ENCODE results near the gene CSNK1G3.
A peak's percentile ranks its signal among the peaks of the same experiment; 100 is the strongest.
"Not testable (repeated sequence)": the region's sequence is repeated elsewhere in the genome, so short reads cannot be mapped to it uniquely, and the experiment has no call there.

Gene CSNK1G3

GRCh38 chr5:123490974-123491373 lies 21.0 kb upstream of the CSNK1G3 start:
- no peak overlapping the region for H3K9ac ChIP-seq (ENCODE audit: low read length)
- H3K4me3 ChIP-seq (ENCODE audit: low read length) = no peak overlapping the region
- H3K36me3 ChIP-seq (ENCODE audit: control insufficient read depth, low read depth, low read length) = no peaks in the 10 kb centered on the region
- H3K9me3 ChIP-seq (ENCODE audit: control insufficient read depth, low read depth, low read length) = no peaks in the 10 kb centered on the region
- H3K27ac ChIP-seq (ENCODE audit: low read length) = no peak overlapping the region
- no peaks in the 10 kb centered on the region for H3K4me1 ChIP-seq (ENCODE audit: control insufficient read depth, low read depth, low read length)
- no peaks in the 10 kb centered on the region for H3K27me3 ChIP-seq (ENCODE audit: control insufficient read depth, insufficient read depth, low read length)

DNA sequence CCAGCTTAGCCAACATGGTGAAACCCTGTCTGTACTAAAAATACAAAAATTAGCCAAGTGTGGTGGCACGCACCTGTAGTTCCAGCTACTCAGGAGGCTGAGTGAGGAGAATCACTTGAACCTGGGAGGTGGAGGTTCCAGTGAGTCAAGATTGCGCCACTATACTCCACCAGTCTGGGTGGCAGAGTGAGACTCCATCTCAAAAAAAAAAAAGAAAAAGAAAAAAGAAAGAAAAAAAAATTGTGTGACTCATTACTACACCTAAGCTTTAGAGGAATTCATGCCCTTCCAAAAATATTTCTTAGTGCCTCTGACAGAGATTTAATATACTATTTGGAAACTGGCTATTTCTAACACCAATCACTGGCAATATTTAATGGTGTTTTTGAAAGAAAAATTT lies 16.8 kb upstream of the CSNK1G3 start:
- not testable (repeated sequence) for H3K9ac ChIP-seq (ENCODE audit: low read length); H3K4me1 ChIP-seq (ENCODE audit: control insufficient read depth, low read depth, low read length); H3K4me3 ChIP-seq (ENCODE audit: low read length); H3K9me3 ChIP-seq (ENCODE audit: control insufficient read depth, low read depth, low read length); H3K27ac ChIP-seq (ENCODE audit: low read length); H3K36me3 ChIP-seq (ENCODE audit: control insufficient read depth, low read depth, low read length); H3K27me3 ChIP-seq (ENCODE audit: control insufficient read depth, insufficient read depth, low read length)

GRCh38 chr5:123496892-123497291 lies 15.1 kb upstream of the CSNK1G3 start:
- no peak overlapping the region for H3K9ac ChIP-seq (ENCODE audit: low read length)
- no peaks in the 10 kb centered on the region for H3K9me3 ChIP-seq (ENCODE audit: control insufficient read depth, low read depth, low read length)
- no peak overlapping the region for H3K27ac ChIP-seq (ENCODE audit: low read length)
- no peaks in the 10 kb centered on the region for H3K27me3 ChIP-seq (ENCODE audit: control insufficient read depth, insufficient read depth, low read length)
- H3K4me1 ChIP-seq (ENCODE audit: control insufficient read depth, low read depth, low read length) = peaks cover 4% of the 10 kb centered on the region
- H3K36me3 ChIP-seq (ENCODE audit: control insufficient read depth, low read depth, low read length) = no peaks in the 10 kb centered on the region
- no peak overlapping the region for H3K4me3 ChIP-seq (ENCODE audit: low read length)

DNA sequence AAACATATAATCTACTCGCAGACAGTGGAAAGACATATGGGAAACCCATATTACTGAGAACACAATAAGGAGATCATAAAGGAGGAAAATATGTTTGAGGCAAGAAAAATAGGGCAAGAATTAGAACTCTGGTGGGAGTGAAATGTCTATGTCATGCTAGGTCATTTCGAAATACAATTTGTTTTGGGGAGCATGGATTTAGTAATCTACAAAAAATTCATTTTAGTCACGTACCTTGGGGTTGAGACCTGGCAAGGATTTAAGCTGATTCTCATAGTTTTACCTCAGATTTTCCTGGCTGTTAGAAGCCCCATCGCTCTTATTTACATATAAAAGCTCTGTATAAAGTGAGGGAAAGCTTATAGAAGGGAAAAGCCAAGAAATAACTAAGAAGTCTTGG lies 11.5 kb upstream of the CSNK1G3 start:
- Histone ChIP-seq H3K9ac (ENCODE audit: low read length) (no peak overlapping the region), H3K4me1 (ENCODE audit: control insufficient read depth, low read depth, low read length) (peaks cover 4% of the 10 kb centered on the region), H3K36me3 (ENCODE audit: control insufficient read depth, low read depth, low read length) (no peaks in the 10 kb centered on the region), H3K9me3 (ENCODE audit: control insufficient read depth, low read depth, low read length) (no peaks in the 10 kb centered on the region), H3K27me3 (ENCODE audit: control insufficient read depth, insufficient read depth, low read length) (no peaks in the 10 kb centered on the region), H3K27ac (ENCODE audit: low read length) (no peak overlapping the region), H3K4me3 (ENCODE audit: low read length) (no peak overlapping the region)

DNA sequence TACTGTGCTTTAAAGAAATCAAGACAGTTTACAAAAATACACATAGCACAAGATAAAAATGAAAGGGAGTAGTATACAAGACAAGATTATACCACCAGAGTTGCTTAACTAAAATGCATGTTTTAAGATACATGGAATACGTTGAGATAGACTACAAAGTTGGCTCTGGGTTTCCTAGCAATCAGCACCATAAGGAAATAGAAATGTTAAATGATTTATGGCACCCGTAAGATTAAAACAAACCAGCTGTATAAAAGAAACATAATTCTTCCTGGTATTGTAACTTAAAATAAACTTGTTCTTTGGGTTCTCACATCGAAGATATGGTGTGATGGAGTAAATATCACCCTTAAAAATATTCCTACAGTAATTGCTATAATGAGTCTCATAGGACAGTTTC lies 9.9 kb upstream of the CSNK1G3 start:
- Histone ChIP-seq H3K9ac (ENCODE audit: low read length) (no peak overlapping the region), H3K27me3 (ENCODE audit: control insufficient read depth, insufficient read depth, low read length) (no peaks in the 10 kb centered on the region), H3K27ac (ENCODE audit: low read length) (no peak overlapping the region), H3K36me3 (ENCODE audit: control insufficient read depth, low read depth, low read length) (no peaks in the 10 kb centered on the region), H3K9me3 (ENCODE audit: control insufficient read depth, low read depth, low read length) (no peaks in the 10 kb centered on the region), H3K4me1 (ENCODE audit: control insufficient read depth, low read depth, low read length) (peaks cover 4% of the 10 kb centered on the region), H3K4me3 (ENCODE audit: low read length) (no peak overlapping the region)

DNA sequence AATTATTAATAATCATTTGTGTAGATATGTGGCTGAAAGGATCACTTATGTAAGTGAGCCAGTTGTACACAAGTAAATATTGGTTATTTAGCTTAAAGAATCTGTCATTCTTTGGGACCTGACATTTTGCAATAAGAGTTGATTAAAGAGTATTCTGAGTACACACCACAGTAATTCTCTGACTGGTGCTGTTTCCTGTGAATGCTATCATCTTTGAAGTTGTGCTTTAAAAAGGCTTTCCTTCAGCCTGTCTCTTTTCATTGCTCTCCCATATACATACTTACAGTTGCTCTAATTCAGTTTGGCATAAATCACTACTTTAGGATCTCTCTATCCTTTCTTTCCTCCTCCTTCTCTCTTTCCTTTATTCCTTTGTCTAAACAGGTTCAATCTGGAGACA lies 8.7 kb upstream of the CSNK1G3 start:
- H3K27me3 ChIP-seq (ENCODE audit: control insufficient read depth, insufficient read depth, low read length) = no peaks in the 10 kb centered on the region
- H3K4me3 ChIP-seq (ENCODE audit: low read length) = no peak overlapping the region
- no peaks in the 10 kb centered on the region for H3K36me3 ChIP-seq (ENCODE audit: control insufficient read depth, low read depth, low read length)
- H3K9ac ChIP-seq (ENCODE audit: low read length) = no peak overlapping the region
- no peak overlapping the region for H3K27ac ChIP-seq (ENCODE audit: low read length)
- H3K9me3 ChIP-seq (ENCODE audit: control insufficient read depth, low read depth, low read length) = no peaks in the 10 kb centered on the region
- H3K4me1 ChIP-seq (ENCODE audit: control insufficient read depth, low read depth, low read length) = peaks cover 4% of the 10 kb centered on the region

DNA sequence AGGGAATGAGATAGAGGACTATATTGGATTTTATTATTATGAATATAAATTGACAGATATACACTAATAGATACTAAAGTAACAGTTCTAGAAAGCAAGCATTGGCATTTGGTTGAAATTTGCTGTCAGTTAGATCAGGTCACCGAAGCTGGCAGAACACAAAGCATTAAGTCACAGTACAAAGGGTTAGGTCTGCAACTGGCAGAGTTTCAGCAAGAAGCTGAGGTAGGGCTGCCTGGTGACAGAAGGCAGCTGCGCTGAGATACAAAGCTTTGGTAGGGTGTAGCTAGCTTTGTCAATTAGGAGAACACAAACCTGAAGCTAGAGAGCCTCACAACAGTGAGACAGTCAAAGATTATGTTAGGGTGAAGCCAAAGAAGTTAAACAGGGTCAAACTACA lies 6.3 kb upstream of the CSNK1G3 start:
- no peaks in the 10 kb centered on the region for H3K9me3 ChIP-seq (ENCODE audit: control insufficient read depth, low read depth, low read length)
- no peaks in the 10 kb centered on the region for H3K27me3 ChIP-seq (ENCODE audit: control insufficient read depth, insufficient read depth, low read length)
- H3K4me3 ChIP-seq (ENCODE audit: low read length) = no peak overlapping the region
- no peak overlapping the region for H3K9ac ChIP-seq (ENCODE audit: low read length)
- H3K36me3 ChIP-seq (ENCODE audit: control insufficient read depth, low read depth, low read length) = no peaks in the 10 kb centered on the region
- no peak overlapping the region for H3K27ac ChIP-seq (ENCODE audit: low read length)
- peaks cover under 1% of the 10 kb centered on the region for H3K4me1 ChIP-seq (ENCODE audit: control insufficient read depth, low read depth, low read length)

DNA sequence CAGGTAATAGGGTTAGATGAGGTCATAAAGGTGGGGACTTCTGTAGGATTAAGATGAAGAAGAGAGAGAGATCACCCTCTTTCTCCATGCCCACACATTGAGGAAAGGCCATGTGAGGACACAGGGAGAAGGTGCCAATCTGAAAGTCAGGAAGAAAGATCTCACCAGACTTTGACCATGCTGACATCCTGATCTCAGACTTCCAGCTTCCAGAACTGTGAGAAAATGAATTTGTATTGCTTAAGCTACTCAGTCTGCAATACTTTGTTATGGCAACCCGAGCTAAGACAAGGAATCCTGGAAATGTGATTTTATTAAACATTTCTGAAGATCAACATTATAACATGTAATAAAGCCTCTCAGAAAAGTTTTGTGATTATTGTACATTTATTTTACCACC lies 3.5 kb upstream of the CSNK1G3 start:
- no peak overlapping the region for H3K4me3 ChIP-seq (ENCODE audit: low read length)
- no peaks in the 10 kb centered on the region for H3K9me3 ChIP-seq (ENCODE audit: control insufficient read depth, low read depth, low read length)
- no peaks in the 10 kb centered on the region for H3K36me3 ChIP-seq (ENCODE audit: control insufficient read depth, low read depth, low read length)
- no peak overlapping the region for H3K9ac ChIP-seq (ENCODE audit: low read length)
- no peaks in the 10 kb centered on the region for H3K27me3 ChIP-seq (ENCODE audit: control insufficient read depth, insufficient read depth, low read length)
- H3K4me1 ChIP-seq (ENCODE audit: control insufficient read depth, low read depth, low read length) = no peaks in the 10 kb centered on the region
- no peak overlapping the region for H3K27ac ChIP-seq (ENCODE audit: low read length)

- Histone ChIP-seq H3K9me3 (ENCODE audit: control insufficient read depth, low read depth, low read length) (no peaks in the 10 kb centered on the region), H3K4me1 (ENCODE audit: control insufficient read depth, low read depth, low read length) (peaks cover 6% of the 10 kb centered on the region), H3K27me3 (ENCODE audit: control insufficient read depth, insufficient read depth, low read length) (no peaks in the 10 kb centered on the region), H3K36me3 (ENCODE audit: control insufficient read depth, low read depth, low read length) (no peaks in the 10 kb centered on the region), H3K27ac (ENCODE audit: low read length) (peak overlapping the region; percentile 32), H3K4me3 (ENCODE audit: low read length) (peak overlapping the region; percentile 69), H3K9ac (ENCODE audit: low read length) (peak overlapping the region; percentile 55)
These were observed 708 bp upstream of the CSNK1G3 start for GRCh38 chr5:123511290-123511647.

DNA sequence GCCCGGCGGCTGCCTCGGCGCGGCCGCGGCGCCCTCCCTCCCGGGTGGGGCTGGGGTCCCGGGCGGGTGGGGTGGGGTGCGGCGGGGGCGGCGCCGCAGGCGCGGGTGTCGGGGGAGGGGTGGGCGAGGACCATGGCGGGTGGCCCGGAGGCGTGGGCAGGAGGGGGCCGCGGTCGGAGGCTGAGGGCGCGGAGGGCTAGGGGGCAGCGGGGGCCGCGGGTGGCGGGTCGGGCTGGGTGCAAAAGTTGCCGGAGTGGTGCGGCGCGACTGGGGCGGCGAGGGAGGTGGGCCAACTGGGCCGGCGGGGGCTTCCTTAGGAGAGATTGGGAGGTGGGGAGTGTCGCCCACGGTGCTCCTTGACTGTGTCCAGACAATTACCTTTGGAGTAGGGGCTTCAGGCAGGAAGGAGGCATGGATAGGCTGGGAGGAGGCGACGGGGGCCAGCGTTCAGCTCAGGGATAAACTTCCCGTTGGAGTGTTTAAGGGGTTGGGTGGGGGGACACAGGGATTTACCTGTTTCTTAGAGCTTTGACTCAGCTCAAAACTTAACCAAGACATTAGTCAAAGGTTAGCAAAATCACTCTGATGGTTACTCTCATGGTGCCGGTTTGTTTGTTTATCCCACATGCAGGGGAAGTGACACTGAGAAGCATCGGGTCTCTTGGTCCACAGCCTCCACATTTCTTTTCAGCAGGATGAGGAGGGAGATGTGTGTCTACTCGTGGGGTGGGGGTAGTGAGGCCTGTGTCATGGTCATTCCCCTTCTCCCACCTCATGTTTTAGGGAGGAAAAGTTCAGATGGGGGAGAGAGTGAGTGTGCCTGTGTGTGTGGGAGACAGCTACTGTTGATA lies 859 bp downstream of the CSNK1G3 start:
- Histone ChIP-seq H3K36me3 (ENCODE audit: control insufficient read depth, low read depth, low read length) (no peaks in the 10 kb centered on the region), H3K9me3 (ENCODE audit: control insufficient read depth, low read depth, low read length) (no peaks in the 10 kb centered on the region), H3K9ac (ENCODE audit: low read length) (peak overlapping the region; percentile 76), H3K4me1 (ENCODE audit: control insufficient read depth, low read depth, low read length) (peaks cover 6% of the 10 kb centered on the region), H3K27ac (ENCODE audit: low read length) (peak overlapping the region; percentile 55), H3K27me3 (ENCODE audit: control insufficient read depth, insufficient read depth, low read length) (no peaks in the 10 kb centered on the region), H3K4me3 (ENCODE audit: low read length) (peak overlapping the region; percentile 96)

GRCh38 chr5:123514615-123515355 lies 2.8 kb downstream of the CSNK1G3 start:
- Histone ChIP-seq H3K27me3 (ENCODE audit: control insufficient read depth, insufficient read depth, low read length) (no peaks in the 10 kb centered on the region), H3K4me1 (ENCODE audit: control insufficient read depth, low read depth, low read length) (peaks cover 11% of the 10 kb centered on the region), H3K9ac (ENCODE audit: low read length) (no peak overlapping the region), H3K27ac (ENCODE audit: low read length) (no peak overlapping the region), H3K4me3 (ENCODE audit: low read length) (no peak overlapping the region), H3K36me3 (ENCODE audit: control insufficient read depth, low read depth, low read length) (no peaks in the 10 kb centered on the region), H3K9me3 (ENCODE audit: control insufficient read depth, low read depth, low read length) (no peaks in the 10 kb centered on the region)

DNA sequence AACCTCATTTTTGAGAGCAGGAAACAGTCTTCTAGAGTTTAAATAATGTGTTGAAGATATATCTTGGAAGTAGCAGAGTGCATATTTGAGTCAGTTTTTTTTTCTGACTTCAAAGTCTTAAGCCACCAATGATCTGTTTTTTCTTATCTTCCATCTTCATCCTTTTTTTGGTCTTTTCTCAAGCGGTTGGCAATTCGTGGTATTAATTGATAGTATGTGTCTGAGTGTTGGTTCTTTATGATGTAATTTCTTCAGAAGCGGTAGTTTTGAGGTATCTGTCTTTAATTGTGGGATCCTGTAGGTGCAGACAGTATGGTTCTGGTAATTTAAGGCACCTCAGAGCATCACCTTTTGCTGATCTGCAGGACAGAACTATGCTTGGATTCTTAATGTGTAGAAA lies 3.9 kb downstream of the CSNK1G3 start:
- Histone ChIP-seq H3K36me3 (ENCODE audit: control insufficient read depth, low read depth, low read length) (no peaks in the 10 kb centered on the region), H3K9me3 (ENCODE audit: control insufficient read depth, low read depth, low read length) (no peaks in the 10 kb centered on the region), H3K27me3 (ENCODE audit: control insufficient read depth, insufficient read depth, low read length) (no peaks in the 10 kb centered on the region), H3K9ac (ENCODE audit: low read length) (no peak overlapping the region), H3K4me3 (ENCODE audit: low read length) (no peak overlapping the region), H3K4me1 (ENCODE audit: control insufficient read depth, low read depth, low read length) (peaks cover 11% of the 10 kb centered on the region), H3K27ac (ENCODE audit: low read length) (no peak overlapping the region)
